ENCODE data around the gene TRPM3. TPM values are rescaled to one million over a fixed set of nuclear protein-coding genes. Genes with fewer than 3 reads are reported as not detected.

Gene TRPM3
- total RNA-seq, 1 experiment from 2014 or later: not detected

DNA sequence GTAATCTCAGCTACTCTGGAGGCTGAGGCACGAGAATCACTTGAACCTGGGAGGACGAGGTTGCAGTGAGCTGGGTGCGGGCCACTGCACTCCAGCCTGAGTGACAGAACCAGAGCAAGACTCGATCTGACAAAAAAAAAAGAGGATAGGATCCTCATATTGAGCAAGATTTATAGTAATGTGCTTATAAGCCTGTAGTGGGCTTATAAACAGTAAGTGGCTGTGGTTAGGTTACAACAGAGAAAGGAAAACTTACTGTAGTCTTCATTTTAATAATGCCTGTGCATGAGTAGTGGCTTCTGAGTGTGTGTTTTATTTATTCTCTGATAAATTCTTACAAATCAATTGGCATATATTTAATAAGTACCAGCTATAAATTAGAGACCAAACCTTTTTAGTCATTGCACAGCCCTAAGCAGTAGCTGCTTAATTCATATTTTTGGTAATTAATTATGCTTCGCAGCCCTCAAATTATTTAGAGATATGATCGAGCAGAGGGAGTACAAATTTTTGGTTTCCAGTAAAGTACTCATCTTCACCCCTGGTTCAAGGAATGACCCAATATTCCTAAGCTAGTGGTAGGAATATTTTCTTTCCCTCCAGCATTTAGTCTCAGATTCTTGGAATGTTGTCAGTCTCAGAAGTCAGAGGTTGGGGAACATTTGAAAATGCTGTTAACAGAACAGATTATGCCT, 633.2 kb downstream of the TRPM3 start:
- no peak for TF ChIP-seq SIN3A (IDR thresholded peaks at IDR 0.05; ENCODE audit: borderline replicate concordance, insufficient read depth, low read depth, low read length)
- TF ChIP-seq, protein P1, sequence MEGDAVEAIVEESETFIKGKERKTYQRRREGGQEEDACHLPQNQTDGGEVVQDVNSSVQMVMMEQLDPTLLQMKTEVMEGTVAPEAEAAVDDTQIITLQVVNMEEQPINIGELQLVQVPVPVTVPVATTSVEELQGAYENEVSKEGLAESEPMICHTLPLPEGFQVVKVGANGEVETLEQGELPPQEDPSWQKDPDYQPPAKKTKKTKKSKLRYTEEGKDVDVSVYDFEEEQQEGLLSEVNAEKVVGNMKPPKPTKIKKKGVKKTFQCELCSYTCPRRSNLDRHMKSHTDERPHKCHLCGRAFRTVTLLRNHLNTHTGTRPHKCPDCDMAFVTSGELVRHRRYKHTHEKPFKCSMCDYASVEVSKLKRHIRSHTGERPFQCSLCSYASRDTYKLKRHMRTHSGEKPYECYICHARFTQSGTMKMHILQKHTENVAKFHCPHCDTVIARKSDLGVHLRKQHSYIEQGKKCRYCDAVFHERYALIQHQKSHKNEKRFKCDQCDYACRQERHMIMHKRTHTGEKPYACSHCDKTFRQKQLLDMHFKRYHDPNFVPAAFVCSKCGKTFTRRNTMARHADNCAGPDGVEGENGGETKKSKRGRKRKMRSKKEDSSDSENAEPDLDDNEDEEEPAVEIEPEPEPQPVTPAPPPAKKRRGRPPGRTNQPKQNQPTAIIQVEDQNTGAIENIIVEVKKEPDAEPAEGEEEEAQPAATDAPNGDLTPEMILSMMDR (IDR thresholded peaks at IDR 0.05): no peak
- TF ChIP-seq POLR2AphosphoS5 (IDR thresholded peaks at IDR 0.05; ENCODE audit: low read depth, low read length): no peak
- TF ChIP-seq, protein P2, sequence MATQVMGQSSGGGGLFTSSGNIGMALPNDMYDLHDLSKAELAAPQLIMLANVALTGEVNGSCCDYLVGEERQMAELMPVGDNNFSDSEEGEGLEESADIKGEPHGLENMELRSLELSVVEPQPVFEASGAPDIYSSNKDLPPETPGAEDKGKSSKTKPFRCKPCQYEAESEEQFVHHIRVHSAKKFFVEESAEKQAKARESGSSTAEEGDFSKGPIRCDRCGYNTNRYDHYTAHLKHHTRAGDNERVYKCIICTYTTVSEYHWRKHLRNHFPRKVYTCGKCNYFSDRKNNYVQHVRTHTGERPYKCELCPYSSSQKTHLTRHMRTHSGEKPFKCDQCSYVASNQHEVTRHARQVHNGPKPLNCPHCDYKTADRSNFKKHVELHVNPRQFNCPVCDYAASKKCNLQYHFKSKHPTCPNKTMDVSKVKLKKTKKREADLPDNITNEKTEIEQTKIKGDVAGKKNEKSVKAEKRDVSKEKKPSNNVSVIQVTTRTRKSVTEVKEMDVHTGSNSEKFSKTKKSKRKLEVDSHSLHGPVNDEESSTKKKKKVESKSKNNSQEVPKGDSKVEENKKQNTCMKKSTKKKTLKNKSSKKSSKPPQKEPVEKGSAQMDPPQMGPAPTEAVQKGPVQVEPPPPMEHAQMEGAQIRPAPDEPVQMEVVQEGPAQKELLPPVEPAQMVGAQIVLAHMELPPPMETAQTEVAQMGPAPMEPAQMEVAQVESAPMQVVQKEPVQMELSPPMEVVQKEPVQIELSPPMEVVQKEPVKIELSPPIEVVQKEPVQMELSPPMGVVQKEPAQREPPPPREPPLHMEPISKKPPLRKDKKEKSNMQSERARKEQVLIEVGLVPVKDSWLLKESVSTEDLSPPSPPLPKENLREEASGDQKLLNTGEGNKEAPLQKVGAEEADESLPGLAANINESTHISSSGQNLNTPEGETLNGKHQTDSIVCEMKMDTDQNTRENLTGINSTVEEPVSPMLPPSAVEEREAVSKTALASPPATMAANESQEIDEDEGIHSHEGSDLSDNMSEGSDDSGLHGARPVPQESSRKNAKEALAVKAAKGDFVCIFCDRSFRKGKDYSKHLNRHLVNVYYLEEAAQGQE (IDR thresholded peaks at IDR 0.05; ENCODE audit: insufficient read depth in 1 of 2, low read depth in 2 of 2, low read length in 1 of 2): no peak
- TF ChIP-seq TCF7L2 (IDR thresholded peaks at IDR 0.05; ENCODE audit: low read depth, low read length): no peak
- Histone ChIP-seq H3K27ac (ENCODE audit: low read length) (no peak overlapping the region), H3K4me3 (ENCODE audit: low read depth in 2 of 2, low read length in 2 of 2) (no peak overlapping the region), H3K9me3 (ENCODE audit: control insufficient read depth, insufficient read depth, low read depth, low read length) (no peaks in the 10 kb centered on the region), H3K27me3 (ENCODE audit: control insufficient read depth, insufficient read depth, low read length) (no peaks in the 10 kb centered on the region), H3K4me1 (ENCODE audit: control insufficient read depth, insufficient read depth, low read length) (no peaks in the 10 kb centered on the region), H3K36me3 (ENCODE audit: control insufficient read depth, insufficient read depth, low read length) (no peaks in the 10 kb centered on the region)
- in situ Hi-C loops (cut with HindIII; ENCODE audit: low pct_unique_long_range_greater_than_20kb, low sequenced_read_pairs) (no loop called here), intact Hi-C loops (cut with micrococcal nuclease; ENCODE audit: unreplicated experiment) (no loop called here)
- ATAC-seq: no peak
- CTCF ChIA-PET: no interaction called here
- DNase-seq (ENCODE audit: low read depth, low spot score): no peak
- no TSS peak for BruUV-seq (replicated peaks)
- POLR2A ChIA-PET: no interaction called here

DNA sequence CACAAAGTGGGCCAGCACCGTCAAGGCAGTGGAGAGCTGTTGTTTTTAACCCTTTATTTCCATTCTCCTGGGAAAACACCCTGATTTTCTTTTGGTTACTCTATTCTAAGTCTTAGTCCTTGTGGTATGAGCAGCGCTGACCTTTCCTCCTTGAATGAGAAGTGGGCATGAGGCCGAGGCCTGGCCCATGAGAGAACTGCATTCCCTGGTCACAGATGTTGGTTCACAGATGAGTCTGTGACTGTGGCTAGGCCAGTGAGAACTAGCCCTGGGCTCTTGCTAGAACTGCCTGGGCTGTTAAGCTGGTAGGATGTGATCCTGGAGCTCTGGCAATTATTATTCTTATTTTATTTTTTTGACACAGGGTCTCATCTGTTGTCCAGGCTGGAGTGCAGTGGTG, 635.3 kb downstream of the TRPM3 start:
- no peak overlapping the region for H3K4me3 ChIP-seq (ENCODE audit: low read depth in 2 of 2, low read length in 2 of 2)
- H3K4me1 ChIP-seq (ENCODE audit: control insufficient read depth, insufficient read depth, low read length): no peaks in the 10 kb centered on the region
- no peaks in the 10 kb centered on the region for H3K27me3 ChIP-seq (ENCODE audit: control insufficient read depth, insufficient read depth, low read length)
- CTCF ChIA-PET: no interaction called here
- BruUV-seq (replicated peaks): no TSS peak
- TF ChIP-seq, protein P1 (IDR thresholded peaks at IDR 0.05): no peak
- no peak for TF ChIP-seq SIN3A (IDR thresholded peaks at IDR 0.05; ENCODE audit: borderline replicate concordance, insufficient read depth, low read depth, low read length)
- TF ChIP-seq, protein P2 (IDR thresholded peaks at IDR 0.05; ENCODE audit: insufficient read depth in 1 of 2, low read depth in 2 of 2, low read length in 1 of 2): no peak
- TF ChIP-seq TCF7L2 (IDR thresholded peaks at IDR 0.05; ENCODE audit: low read depth, low read length): no peak
- TF ChIP-seq POLR2AphosphoS5 (IDR thresholded peaks at IDR 0.05; ENCODE audit: low read depth, low read length): no peak
- in situ Hi-C loops (cut with HindIII; ENCODE audit: low pct_unique_long_range_greater_than_20kb, low sequenced_read_pairs) (no loop called here), intact Hi-C loops (cut with micrococcal nuclease; ENCODE audit: unreplicated experiment) (no loop called here)
- DNase-seq (ENCODE audit: low read depth, low spot score) (no peak), ATAC-seq (no peak)
- POLR2A ChIA-PET: no interaction called here
- no peaks in the 10 kb centered on the region for H3K9me3 ChIP-seq (ENCODE audit: control insufficient read depth, insufficient read depth, low read depth, low read length)
- no peaks in the 10 kb centered on the region for H3K36me3 ChIP-seq (ENCODE audit: control insufficient read depth, insufficient read depth, low read length)
- H3K27ac ChIP-seq (ENCODE audit: low read length): no peak overlapping the region

Measured in Panc1 (cell line).